Mesenchymal stem cell (in vitro differentiated cells and primary cell): ENCODE results near the gene SCAF4.
"Not testable (repeated sequence)": the region's sequence is repeated elsewhere in the genome, so short reads cannot be mapped to it uniquely, and the experiment has no call there.

Experiments
- DNase-seq: peaks from one replicate; pipeline ENCODE4 v3.0.0-alpha.2; 2013
- H2AFZ ChIP-seq: one replicate; pipeline ENCODE4 v1.6.1; 2013; ENCODE audit warnings: low read depth, mild to moderate bottlenecking, control low read depth, inconsistent platforms, low read length, moderate library complexity
- H2AK5ac ChIP-seq: 2 replicates; pipeline ENCODE4 v1.6.1; 2013; ENCODE audit warnings: low read length, moderate library complexity, mild to moderate bottlenecking, inconsistent platforms; ENCODE audit not compliant: severe bottlenecking
- H2BK120ac ChIP-seq: one replicate; pipeline ENCODE4 v1.6.1; 2013; ENCODE audit warnings: low read depth, mild to moderate bottlenecking, inconsistent platforms, low read length, moderate library complexity
- H2BK12ac ChIP-seq, 2 experiments: one replicate each; pipeline ENCODE4 v1.6.1; 2013; ENCODE audit warnings: inconsistent platforms in 2 of 2, low read length in 2 of 2, mild to moderate bottlenecking in 2 of 2, moderate library complexity in 2 of 2, control low read depth in 1 of 2
- H2BK15ac ChIP-seq: one replicate; pipeline ENCODE4 v1.6.1; 2013; ENCODE audit warnings: mild to moderate bottlenecking, low read depth, inconsistent platforms; ENCODE audit not compliant: poor library complexity, severe bottlenecking
- H2BK5ac ChIP-seq: 2 replicates; pipeline ENCODE4 v1.6.1; 2013; ENCODE audit warnings: low read depth, mild to moderate bottlenecking, low read length, control low read depth, inconsistent platforms; ENCODE audit not compliant: poor library complexity, severe bottlenecking
- H3K14ac ChIP-seq, 2 experiments: one replicate each; pipeline ENCODE4 v1.6.1; 2013; ENCODE audit warnings: inconsistent platforms in 2 of 2, low read length in 2 of 2, control low read depth in 1 of 2, mild to moderate bottlenecking in 1 of 2, moderate library complexity in 1 of 2
- H3K18ac ChIP-seq, 2 experiments: one replicate each; pipeline ENCODE4 v1.6.1; 2013; ENCODE audit warnings: inconsistent platforms in 2 of 2, low read length in 2 of 2, control low read depth in 1 of 2, low read depth in 1 of 2, mild to moderate bottlenecking in 1 of 2
- H3K23ac ChIP-seq, 2 experiments: one replicate each; pipeline ENCODE4 v1.6.1; 2013; ENCODE audit warnings: inconsistent platforms in 2 of 2, low read length in 2 of 2, mild to moderate bottlenecking in 2 of 2, moderate library complexity in 2 of 2, control low read depth in 1 of 2
- H3K27ac ChIP-seq: 2 replicates; pipeline ENCODE4 v1.5.1; 2013; ENCODE audit warnings: mild to moderate bottlenecking, moderate library complexity, low read length, control low read depth, inconsistent platforms; ENCODE audit not compliant: poor library complexity, severe bottlenecking
- H3K27me3 ChIP-seq, 2 experiments: 2 replicates each; pipeline versions ENCODE4 v1.6.1 to v1.7.0; 2013; ENCODE audit warnings: low read length in 2 of 2, mild to moderate bottlenecking in 2 of 2, moderate library complexity in 2 of 2, control low read depth in 1 of 2, inconsistent platforms in 1 of 2; ENCODE audit not compliant: control insufficient read depth in 1 of 2, insufficient read depth in 1 of 2
- H3K36me3 ChIP-seq, 2 experiments: 2 replicates each; pipeline versions ENCODE4 v1.6.1 to v1.7.0; 2013; ENCODE audit warnings: low read length in 2 of 2, control low read depth in 1 of 2, inconsistent platforms in 1 of 2, low read depth in 1 of 2, mild to moderate bottlenecking in 1 of 2; ENCODE audit not compliant: insufficient read depth in 2 of 2, control insufficient read depth in 1 of 2
- H3K4ac ChIP-seq, 2 experiments: one replicate each; pipeline ENCODE4 v1.6.1; 2013; ENCODE audit warnings: inconsistent platforms in 2 of 2, low read length in 2 of 2, mild to moderate bottlenecking in 2 of 2, moderate library complexity in 2 of 2, control low read depth in 1 of 2, low read depth in 1 of 2
- H3K4me1 ChIP-seq: 2 replicates; pipeline ENCODE4 v1.6.1; 2013; ENCODE audit warnings: low read depth, low read length, control low read depth; ENCODE audit not compliant: control insufficient read depth, insufficient read depth
- H3K4me2 ChIP-seq: 2 replicates; pipeline ENCODE4 v1.6.1; 2013; ENCODE audit warnings: low read length, mild to moderate bottlenecking, inconsistent platforms; ENCODE audit not compliant: poor library complexity, severe bottlenecking
- H3K4me3 ChIP-seq, 2 experiments: 2 replicates each; pipeline versions ENCODE4 v1.5.1 to v1.7.0; 2013; ENCODE audit warnings: low read length in 2 of 2, mild to moderate bottlenecking in 2 of 2, control low read depth in 1 of 2, low read depth in 1 of 2; ENCODE audit not compliant: insufficient read depth in 1 of 2
- H3K79me1 ChIP-seq: replicated peaks from 2 replicates; pipeline ENCODE4 v1.6.1; 2013; ENCODE audit warnings: mild to moderate bottlenecking, control low read depth, low read length, inconsistent platforms; ENCODE audit not compliant: poor library complexity, severe bottlenecking
- H3K9ac ChIP-seq: 2 replicates; pipeline ENCODE4 v1.7.0; 2013; ENCODE audit warnings: mild to moderate bottlenecking, low read length, moderate library complexity
- H3K9me3 ChIP-seq: 2 replicates; pipeline ENCODE4 v1.7.0; 2013; ENCODE audit warnings: mild to moderate bottlenecking, low read length; ENCODE audit not compliant: control insufficient read depth
- H4K8ac ChIP-seq: one replicate; pipeline ENCODE4 v1.6.1; 2013; ENCODE audit warnings: inconsistent platforms, mild to moderate bottlenecking, low read length, moderate library complexity
- H4K91ac ChIP-seq: one replicate; pipeline ENCODE4 v1.6.1; 2013; ENCODE audit warnings: mild to moderate bottlenecking, low read length, inconsistent platforms
- WGBS: methylation state at CpG from one replicate; pipeline ENCODE4 v1.1.7; 2013; ENCODE audit warnings: mixed read lengths; 5-methylcytosine and 5-hydroxymethylcytosine counted together

The SCAF4 gene

GRCh38 chr21:31667132-31667531 lies 64.8 kb downstream of the SCAF4 start:
- Histone ChIP-seq H4K91ac (no peak overlapping the region), H2BK12ac (no peak overlapping the region), H3K18ac (no peak overlapping the region), H3K23ac (no peak overlapping the region), H2AK5ac (no peak overlapping the region), H2BK120ac (no peak overlapping the region), H3K4me2 (no peak overlapping the region), H2AFZ (no peak overlapping the region), H4K8ac (no peak overlapping the region), H3K14ac (no peak overlapping the region), H3K36me3 (peaks cover 25 to 77% of the 10 kb centered on the region in 2 experiments), H3K9me3 (no peaks in the 10 kb centered on the region), H3K4me1 (peaks cover 12% of the 10 kb centered on the region), H2BK15ac (no peak overlapping the region), H3K79me1 (peaks cover 5% of the 10 kb centered on the region), H3K27me3 (no peaks in the 10 kb centered on the region), H3K4ac (no peak overlapping the region), H3K27ac (no peak overlapping the region), H2BK5ac (no peak overlapping the region), H3K9ac (peak overlapping the region; percentile 31), H3K4me3 (no peak overlapping the region)
- WGBS: 94% methylated on average over 5 of the region's 5 CpGs
- DNase-seq: no peak

- Histone ChIP-seq H2BK15ac (no peak overlapping the region), H3K18ac (no peak overlapping the region), H3K4ac (no peak overlapping the region), H3K27ac (no peak overlapping the region), H2BK12ac (no peak overlapping the region), H3K4me1 (peaks cover 12% of the 10 kb centered on the region), H2AFZ (no peak overlapping the region), H3K23ac (no peak overlapping the region), H3K9me3 (no peaks in the 10 kb centered on the region), H3K36me3 (peaks cover 19 to 77% of the 10 kb centered on the region in 2 experiments), H2BK5ac (no peak overlapping the region), H3K27me3 (no peaks in the 10 kb centered on the region), H3K4me2 (no peak overlapping the region), H3K79me1 (peaks cover 5% of the 10 kb centered on the region), H2BK120ac (no peak overlapping the region), H4K91ac (no peak overlapping the region), H3K4me3 (no peak overlapping the region), H2AK5ac (no peak overlapping the region), H4K8ac (no peak overlapping the region), H3K14ac (no peak overlapping the region), H3K9ac (peak overlapping the region; percentile 0)
- no peak for DNase-seq
- no CpG with 5 or more reads among the region's 5 CpGs for WGBS
Measured at GRCh38 chr21:31666445-31667010, 65.4 kb downstream of the SCAF4 start.

- peaks cover 14 to 72% of the 10 kb centered on the region in 2 experiments for H3K36me3 ChIP-seq
- not testable (repeated sequence) for H3K14ac ChIP-seq, H3K79me1 ChIP-seq, H3K18ac ChIP-seq, H3K23ac ChIP-seq, H3K27me3 ChIP-seq, H3K4me3 ChIP-seq, H3K27ac ChIP-seq, H2BK5ac ChIP-seq, H2BK120ac ChIP-seq, H3K9me3 ChIP-seq, H2AK5ac ChIP-seq, H2BK15ac ChIP-seq, H3K4me2 ChIP-seq, H3K9ac ChIP-seq, H4K91ac ChIP-seq, H4K8ac ChIP-seq, H3K4ac ChIP-seq, H2BK12ac ChIP-seq, H2AFZ ChIP-seq, DNase-seq
- 98% methylated on average over 3 of the region's 4 CpGs for WGBS
- peaks cover 12% of the 10 kb centered on the region for H3K4me1 ChIP-seq
Measured at GRCh38 chr21:31665869-31666268, 66.0 kb downstream of the SCAF4 start.

GRCh38 chr21:31665397-31665796 lies 66.5 kb downstream of the SCAF4 start:
- Histone ChIP-seq H3K23ac (no peak overlapping the region), H3K9me3 (no peaks in the 10 kb centered on the region), H3K14ac (peak overlapping the region in 1 of 2 experiments; percentile 23), H3K27ac (no peak overlapping the region), H3K4me2 (no peak overlapping the region), H3K36me3 (peaks cover 14 to 68% of the 10 kb centered on the region in 2 experiments), H2AK5ac (no peak overlapping the region), H4K91ac (no peak overlapping the region), H3K4me1 (peaks cover 12% of the 10 kb centered on the region), H2BK5ac (no peak overlapping the region), H3K79me1 (peaks cover 5% of the 10 kb centered on the region), H2AFZ (no peak overlapping the region), H4K8ac (no peak overlapping the region), H2BK120ac (no peak overlapping the region), H2BK12ac (no peak overlapping the region), H3K18ac (no peak overlapping the region), H3K4me3 (no peak overlapping the region), H3K27me3 (no peaks in the 10 kb centered on the region), H3K4ac (no peak overlapping the region), H2BK15ac (no peak overlapping the region), H3K9ac (peak overlapping the region; percentile 30)
- WGBS: 76% methylated on average over 8 of the region's 8 CpGs
- DNase-seq: no peak
